Common myeloid progenitor, CD34-positive (primary cell): ENCODE results near the gene SEPTIN5.

Experiments used
- CTCF ChIA-PET: fragments of 350-600 bp; sonication (Branson Sonifier 250); formaldehyde crosslinking; loops from one replicate; lab custom pipeline; 2021; ENCODE audit warnings: antibody characterized with exemption; lab: Charles Lee
- POLR2A ChIA-PET: fragments of 350-600 bp; sonication (Branson Sonifier 250); formaldehyde crosslinking; loops from one replicate; lab custom pipeline; 2021; ENCODE audit warnings: antibody characterized with exemption; lab: Charles Lee
- DNase-seq, 3 donors: peaks; one replicate each; pipeline versions ENCODE4 v3.0.0 to v3.0.0-alpha.2; 2013
- H3K27ac ChIP-seq, 2 experiments: 1 replicate in 1 of 2; 2 replicates in 1 of 2; pipeline ENCODE4 v1.7.0; 2013; ENCODE audit warnings: inconsistent platforms in 2 of 2, low read length in 2 of 2, mild to moderate bottlenecking in 2 of 2, low read depth in 1 of 2, moderate library complexity in 1 of 2; ENCODE audit not compliant: severe bottlenecking in 2 of 2, insufficient read depth in 1 of 2, poor library complexity in 1 of 2
- H3K27me3 ChIP-seq, 5 experiments: replicated peaks in 2 of 5; 1 replicate in 3 of 5; 2 replicates in 2 of 5; pipeline versions ENCODE4 v1.6.1 to v1.7.0; 2013; ENCODE audit warnings: low read length in 4 of 5, mild to moderate bottlenecking in 2 of 5, moderate library complexity in 2 of 5, inconsistent platforms in 1 of 5; ENCODE audit not compliant: insufficient read depth in 5 of 5, control insufficient read depth in 4 of 5
- H3K36me3 ChIP-seq, 4 experiments: 1 replicate in 2 of 4; 2 replicates in 2 of 4; pipeline versions ENCODE4 v1.6.1 to v1.7.0; 2013; ENCODE audit warnings: low read length in 3 of 4, control low read depth in 1 of 4, mild to moderate bottlenecking in 1 of 4; ENCODE audit not compliant: control insufficient read depth in 4 of 4, insufficient read depth in 4 of 4
- H3K4me1 ChIP-seq, 4 experiments: 1 replicate in 3 of 4; 2 replicates in 1 of 4; pipeline versions ENCODE4 v1.6.1 to v1.7.1; 2013; ENCODE audit warnings: low read length in 3 of 4, mild to moderate bottlenecking in 3 of 4, control low read depth in 1 of 4, inconsistent platforms in 1 of 4, moderate library complexity in 1 of 4; ENCODE audit not compliant: control insufficient read depth in 4 of 4, insufficient read depth in 4 of 4; ENCODE audit errors: control extremely low read depth in 1 of 4
- H3K4me3 ChIP-seq, 7 experiments: 1 replicate in 4 of 7; 2 replicates in 3 of 7; pipeline versions ENCODE4 v1.5.1 to v1.7.0; 2013; ENCODE audit warnings: mild to moderate bottlenecking in 7 of 7, low read length in 6 of 7, moderate library complexity in 6 of 7, inconsistent platforms in 2 of 7, low read depth in 2 of 7, control low read depth in 1 of 7; ENCODE audit not compliant: insufficient read depth in 4 of 7, control insufficient read depth in 1 of 7; ENCODE audit errors: extremely low read depth in 1 of 7
- H3K9me3 ChIP-seq, 5 experiments: 1 replicate in 4 of 5; 2 replicates in 1 of 5; pipeline versions ENCODE4 v1.6.1 to v1.7.1; 2013; ENCODE audit warnings: low read length in 4 of 5, mild to moderate bottlenecking in 2 of 5, inconsistent platforms in 1 of 5, low read depth in 1 of 5, moderate library complexity in 1 of 5; ENCODE audit not compliant: control insufficient read depth in 4 of 5, insufficient read depth in 2 of 5; ENCODE audit errors: control extremely low read depth in 1 of 5
- WGBS: methylation state at CpG from one replicate; pipeline ENCODE4 v1.1.5; 2013; ENCODE audit not compliant: insufficient coverage; 5-methylcytosine and 5-hydroxymethylcytosine counted together

The SEPTIN5 gene

GRCh38 chr22:19713245-19713644 lies 1.1 kb upstream of the SEPTIN5 start:
- Histone ChIP-seq H3K27me3 (peaks cover 0 to 28% (median 0%) of the 10 kb centered on the region in 5 experiments), H3K27ac (no peak overlapping the region), H3K9me3 (no peaks in the 10 kb centered on the region), H3K4me3 (no peak overlapping the region), H3K36me3 (no peaks in the 10 kb centered on the region), H3K4me1 (peaks cover 0 to 28% (median 17%) of the 10 kb centered on the region in 4 experiments)
- ChIA-PET CTCF (interaction anchor here (1.6 kb wide), 1 partner anchor 81 kb away, joined by 6 read pairs; no protein-coding TSS in a partner anchor), POLR2A (no interaction called here)
- WGBS: 97% methylated on average over 10 of the region's 13 CpGs
- no peak for DNase-seq

- H3K36me3 ChIP-seq: no peaks in the 10 kb centered on the region
- WGBS: 37% methylated on average over 23 of the region's 38 CpGs
- DNase-seq: no peak
- H3K27me3 ChIP-seq: peaks cover 0 to 24% (median 0%) of the 10 kb centered on the region in 5 experiments
- ChIA-PET POLR2A (no interaction called here), CTCF (no interaction called here)
- H3K4me1 ChIP-seq: peaks cover 0 to 33% (median 23%) of the 10 kb centered on the region in 4 experiments
- no peaks in the 10 kb centered on the region for H3K9me3 ChIP-seq
- peak overlapping the region in 5 of 7 experiments; percentile 8 to 76 (median 68) for H3K4me3 ChIP-seq
- H3K27ac ChIP-seq: no peak overlapping the region
Measured at GRCh38 chr22:19713650-19714311, 522 bp upstream of the SEPTIN5 start.

GRCh38 chr22:19715188-19715930 lies 1.1 kb downstream of the SEPTIN5 start:
- H3K4me1 ChIP-seq: peaks cover 0 to 47% (median 33%) of the 10 kb centered on the region in 4 experiments
- H3K4me3 ChIP-seq: peak overlapping the region in 5 of 7 experiments; percentile 48 to 76 (median 68)
- DNase-seq: peak in 2 of 3 donors; percentile 39 to 48
- POLR2A ChIA-PET: no interaction called here
- CTCF ChIA-PET: interaction anchor here (1.1 to 2.9 kb wide), 3 partner anchors 8 to 220 kb away, joined by 3 to 16 read pairs (median 4); partner anchors contain the start of gene GP1BB
- peaks cover 0 to 6% (median 0%) of the 10 kb centered on the region in 4 experiments for H3K36me3 ChIP-seq
- no peaks in the 10 kb centered on the region for H3K9me3 ChIP-seq
- H3K27me3 ChIP-seq: peaks cover 0 to 28% (median 0%) of the 10 kb centered on the region in 5 experiments
- H3K27ac ChIP-seq: no peak overlapping the region
- WGBS: 96% methylated on average over 4 of the region's 4 CpGs

GRCh38 chr22:19716041-19716828 lies 1.9 kb downstream of the SEPTIN5 start:
- POLR2A ChIA-PET: no interaction called here
- H3K27me3 ChIP-seq: peaks cover 0 to 29% (median 0%) of the 10 kb centered on the region in 5 experiments

GRCh38 chr22:19716829-19717105 lies 2.5 kb downstream of the SEPTIN5 start:
- Histone ChIP-seq H3K27me3 (peaks cover 0 to 29% (median 0%) of the 10 kb centered on the region in 5 experiments), H3K4me3 (no peak overlapping the region), H3K9me3 (no peaks in the 10 kb centered on the region), H3K36me3 (peaks cover 0 to 19% (median 4%) of the 10 kb centered on the region in 4 experiments), H3K27ac (no peak overlapping the region), H3K4me1 (peaks cover 0 to 54% (median 36%) of the 10 kb centered on the region in 4 experiments)
- no peak for DNase-seq
- CTCF ChIA-PET: interaction anchor here (1.0 to 2.9 kb wide), 4 partner anchors 85 to 221 kb away, joined by 3 to 16 read pairs (median 4); no protein-coding TSS in a partner anchor
- POLR2A ChIA-PET: no interaction called here
- WGBS: 100% methylated on average over 1 of the region's 1 CpG

More at GRCh38 chr22:19716041-19716828, 1.9 kb downstream of the SEPTIN5 start:
- Histone ChIP-seq H3K4me1 (peaks cover 0 to 50% (median 35%) of the 10 kb centered on the region in 4 experiments), H3K9me3 (no peaks in the 10 kb centered on the region), H3K27ac (no peak overlapping the region), H3K36me3 (peaks cover 0 to 14% (median 4%) of the 10 kb centered on the region in 4 experiments), H3K4me3 (no peak overlapping the region)
- CTCF ChIA-PET: interaction anchor here (1.1 to 2.9 kb wide), 5 partner anchors 7 to 221 kb away, joined by 3 to 16 read pairs (median 4); partner anchors contain the start of gene GP1BB
- WGBS: 85% methylated on average over 7 of the region's 11 CpGs
- DNase-seq: no peak

GRCh38 chr22:19717181-19717580 lies 2.9 kb downstream of the SEPTIN5 start:
- POLR2A ChIA-PET: no interaction called here
- H3K9me3 ChIP-seq: no peaks in the 10 kb centered on the region
- H3K27me3 ChIP-seq: peaks cover 0 to 29% (median 0%) of the 10 kb centered on the region in 5 experiments
- DNase-seq: no peak
- H3K4me3 ChIP-seq: peak overlapping the region in 1 of 7 experiments; percentile 74
- H3K4me1 ChIP-seq: peaks cover 0 to 54% (median 37%) of the 10 kb centered on the region in 4 experiments
- CTCF ChIA-PET: interaction anchor here (1.0 to 2.9 kb wide), 4 partner anchors 85 to 221 kb away, joined by 3 to 16 read pairs (median 4); no protein-coding TSS in a partner anchor
- WGBS: 100% methylated on average over 1 of the region's 9 CpGs
- peaks cover 0 to 20% (median 4%) of the 10 kb centered on the region in 4 experiments for H3K36me3 ChIP-seq
- H3K27ac ChIP-seq: no peak overlapping the region
